CD4-positive, alpha-beta T cell (primary cell): ENCODE measurements around the gene CLOCK. TPM values are rescaled to one million over a fixed set of nuclear protein-coding genes. Genes with fewer than 3 reads are reported as not detected.

ENCODE experiments used
- ATAC-seq: fragments of 200-7000 bp; cut with Tn5 transposase; one replicate; pipeline ENCODE4 v1.10.0; 2022; ENCODE audit warnings: mild to moderate bottlenecking; ENCODE audit not compliant: poor library complexity
- CTCF ChIA-PET: fragments of 350-600 bp; sonication (Branson Sonifier 250); formaldehyde crosslinking; loops from one replicate; lab custom pipeline; 2021; ENCODE audit warnings: antibody characterized with exemption, inconsistent platforms; lab: Charles Lee
- POLR2A ChIA-PET: fragments of 350-600 bp; sonication (Branson Sonifier 250); formaldehyde crosslinking; loops from one replicate; lab custom pipeline; 2021; ENCODE audit warnings: antibody characterized with exemption, inconsistent platforms; lab: Charles Lee
- DNase-seq, 14 experiments: peaks; one replicate each; pipeline ENCODE4 v3.0.0-alpha.2; 2013 to 2020; ENCODE audit warnings: mixed read lengths in 2 of 14
- H3K27ac ChIP-seq, 2 donors: one replicate each; pipeline versions ENCODE4 v1.5.1 to v1.7.0; 2013; ENCODE audit warnings: low read length in 2 of 2, low read depth in 1 of 2, mild to moderate bottlenecking in 1 of 2
- H3K27me3 ChIP-seq, 2 experiments: 1 replicate in 1 of 2; 2 replicates in 1 of 2; pipeline versions ENCODE4 v1.6.1 to v1.7.0; 2013; ENCODE audit warnings: low read length in 2 of 2, control low read depth in 1 of 2, mild to moderate bottlenecking in 1 of 2, moderate library complexity in 1 of 2; ENCODE audit not compliant: insufficient read depth in 2 of 2, control insufficient read depth in 1 of 2
- H3K36me3 ChIP-seq: one replicate; pipeline ENCODE4 v1.6.1; 2013; ENCODE audit warnings: low read length, control low read depth; ENCODE audit not compliant: insufficient read depth
- H3K4me1 ChIP-seq: one replicate; pipeline ENCODE4 v1.6.1; 2013; ENCODE audit warnings: low read length, control low read depth; ENCODE audit not compliant: insufficient read depth
- H3K4me3 ChIP-seq: one replicate; pipeline ENCODE4 v1.5.1; 2013; ENCODE audit warnings: mild to moderate bottlenecking, low read length, moderate library complexity
- H3K9me3 ChIP-seq, 2 experiments: 1 replicate in 1 of 2; 2 replicates in 1 of 2; pipeline versions ENCODE4 v1.6.1 to v1.7.0; 2013; ENCODE audit warnings: low read length in 2 of 2, mild to moderate bottlenecking in 2 of 2, control low read depth in 1 of 2, moderate library complexity in 1 of 2; ENCODE audit not compliant: control insufficient read depth in 1 of 2, insufficient read depth in 1 of 2
- H3K27ac Mint-ChIP-seq: one replicate; pipeline ENCODE4 v1.8.0; 2020; ENCODE audit warnings: mixed read lengths
- H3K27me3 Mint-ChIP-seq: one replicate; pipeline ENCODE4 v1.8.0; 2021; ENCODE audit warnings: mixed read lengths
- H3K36me3 Mint-ChIP-seq: one replicate; pipeline ENCODE4 v1.8.0; 2021; ENCODE audit warnings: low read depth, mixed read lengths
- H3K4me1 Mint-ChIP-seq: one replicate; pipeline ENCODE4 v1.8.0; 2021; ENCODE audit warnings: low read depth, mixed read lengths
- H3K4me3 Mint-ChIP-seq: one replicate; pipeline ENCODE4 v1.8.0; 2020; ENCODE audit warnings: mild to moderate bottlenecking, mixed read lengths
- H3K9me3 Mint-ChIP-seq: one replicate; pipeline ENCODE4 v1.8.0; 2020; ENCODE audit warnings: mixed read lengths
- CTCF ChIP-seq: fragments of 200-600 bp; IDR thresholded peaks from one replicate; pipeline ENCODE4 v1.8.0; 2022; ENCODE audit warnings: antibody characterized with exemption, mild to moderate bottlenecking
- intact Hi-C, 2 experiments: fragments of 100-400 bp; cut with DNase I in 1 of 2; cut with micrococcal nuclease in 1 of 2; formaldehyde crosslinking; loops; one replicate each; pipeline versions ENCODE4 v1.15.1 to v1.9.0; 2023 to 2025; cut with DNase I, micrococcal nuclease
- total RNA-seq, 174 experiments: library from RNA in 2 of 174; stranded (reverse) in 2 of 174; gene quantifications; one replicate each; pipeline ENCODE4 v1.2.3 and lab custom pipeline; 2021 to 2026

The CLOCK gene
- total RNA-seq, 2 experiments from 2014 or later, result 4.9 to 5.6 TPM

DNA sequence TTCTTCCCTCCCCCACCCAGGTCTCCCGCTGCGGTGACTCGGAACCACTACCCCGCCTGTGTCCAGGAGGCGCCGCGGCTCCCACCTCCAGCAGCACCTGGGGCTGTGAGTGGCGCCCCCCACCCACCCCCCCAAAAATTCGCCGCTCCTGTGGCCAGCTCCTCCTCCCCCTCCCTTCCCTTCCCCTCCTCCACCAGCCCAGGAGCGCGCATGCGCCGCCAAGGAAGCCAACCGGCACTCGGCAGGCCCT lies 278 bp downstream of the CLOCK start:
- H3K36me3 Mint-ChIP-seq, result peaks cover 9% of the 10 kb centered on the region
- Histone ChIP-seq H3K27ac (peak overlapping the region in 1 of 2 donors; percentile 78), H3K4me3 (peak overlapping the region; percentile 96), H3K27me3 (no peaks in the 10 kb centered on the region), H3K36me3 (no peaks in the 10 kb centered on the region), H3K9me3 (no peaks in the 10 kb centered on the region), H3K4me1 (peaks cover 5% of the 10 kb centered on the region)
- TF ChIP-seq CTCF, result no peak
- peak overlapping the region; percentile 90 for H3K4me3 Mint-ChIP-seq
- POLR2A ChIA-PET, result interaction anchor here (0.7 to 3.7 kb wide), 16 partner anchors 8 to 1433 kb away, joined by 3 to 37 read pairs (median 5); partner anchors contain the start of genes AASDH, CEP135, EXOC1 and PAICS
- intact Hi-C loops, result loop anchor here (1.0 to 10.0 kb wide), 9 partner anchors 52 to 1436 kb away; partner anchors contain the start of genes EXOC1 (in 2 of the 2), TMEM165 (in 2 of the 2) and SRD5A3 (in 1 of the 2)
- H3K9me3 Mint-ChIP-seq, result no peaks in the 10 kb centered on the region
- H3K4me1 Mint-ChIP-seq, result peaks cover 44% of the 10 kb centered on the region
- H3K27me3 Mint-ChIP-seq, result no peaks in the 10 kb centered on the region
- DNase-seq (no peak), ATAC-seq (peak; percentile 68)
- peak overlapping the region; percentile 85 for H3K27ac Mint-ChIP-seq
- CTCF ChIA-PET, result interaction anchor here (1.1 to 2.8 kb wide), 4 partner anchors 8 to 402 kb away, joined by 3 to 9 read pairs (median 6); partner anchors contain the start of genes CEP135 and SRD5A3

DNA sequence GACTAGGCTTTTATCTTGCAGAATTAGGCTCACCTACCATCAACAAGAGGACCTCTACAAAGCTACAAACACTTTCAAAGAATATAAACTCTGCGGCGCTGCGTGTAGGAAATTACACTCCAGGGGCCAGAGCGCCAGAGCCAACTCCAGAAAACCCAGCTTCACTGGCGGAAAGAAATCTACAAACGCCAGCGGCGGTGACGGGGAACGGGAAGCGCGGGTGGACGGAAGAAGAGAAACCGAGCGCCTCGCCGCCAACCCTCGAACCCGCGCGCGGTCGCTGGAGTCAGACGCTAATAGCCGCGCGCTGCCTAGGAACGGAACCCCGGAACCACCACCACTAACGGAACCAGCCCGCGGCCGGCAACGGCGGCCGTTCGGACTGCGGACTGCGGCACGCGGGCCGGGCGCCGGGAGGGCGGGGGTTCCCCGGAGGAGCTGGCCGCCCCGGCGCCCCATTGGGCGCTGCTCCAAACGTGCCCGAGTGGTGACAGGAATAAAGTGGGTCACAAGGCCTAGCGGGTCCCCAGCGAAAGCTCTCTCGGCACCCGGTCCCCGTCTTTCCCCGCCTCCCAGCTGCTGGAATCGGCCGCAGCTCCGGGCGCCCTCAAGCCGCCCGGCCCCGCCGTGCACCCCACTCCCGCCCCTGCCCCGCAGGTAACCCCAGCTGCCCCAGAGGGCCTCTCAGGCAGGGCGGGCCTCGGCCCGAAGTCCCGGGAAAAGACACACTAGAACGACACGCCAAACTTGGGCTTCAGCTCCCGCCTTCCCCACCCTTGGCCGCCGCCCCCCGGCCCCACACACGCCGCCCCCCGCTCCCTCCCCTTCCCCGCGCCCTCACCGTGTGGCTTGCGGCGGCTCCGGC lies 836 bp downstream of the CLOCK start:
- Mint-ChIP-seq H3K9me3 (no peaks in the 10 kb centered on the region), H3K27me3 (no peaks in the 10 kb centered on the region), H3K4me1 (peaks cover 47% of the 10 kb centered on the region), H3K36me3 (peaks cover 9% of the 10 kb centered on the region), H3K27ac (peak overlapping the region; percentile 85), H3K4me3 (peak overlapping the region; percentile 93)
- intact Hi-C loops, result loop anchor here (1.0 to 10.0 kb wide), 9 partner anchors 51 to 1436 kb away; partner anchors contain the start of genes EXOC1 (in 2 of the 2), TMEM165 (in 2 of the 2) and SRD5A3 (in 1 of the 2)
- H3K4me3 ChIP-seq, result peak overlapping the region; percentile 96
- ChIA-PET CTCF (interaction anchor here (0.9 to 2.8 kb wide), 6 partner anchors 9 to 403 kb away, joined by 3 to 9 read pairs (median 4); partner anchors contain the start of genes CEP135 and SRD5A3), POLR2A (interaction anchor here (0.7 to 3.7 kb wide), 19 partner anchors 8 to 1434 kb away, joined by 3 to 37 read pairs (median 5); partner anchors contain the start of genes AASDH, CEP135, EXOC1 and PAICS)
- DNase-seq (peak in 13 of 14 experiments; percentile 33 to 85 (median 47)), ATAC-seq (peak; percentile 49)
- H3K27ac ChIP-seq, result peak overlapping the region; percentile 72 to 82
- peaks cover 5% of the 10 kb centered on the region for H3K4me1 ChIP-seq
- no peak for TF ChIP-seq CTCF
- no peaks in the 10 kb centered on the region for H3K9me3 ChIP-seq
- no peaks in the 10 kb centered on the region for H3K36me3 ChIP-seq
- no peaks in the 10 kb centered on the region for H3K27me3 ChIP-seq

GRCh38 chr4:55545151-55545550 lies 1.6 kb downstream of the CLOCK start:
- intact Hi-C loops, result loop anchor here (5.0 to 10.0 kb wide), 6 partner anchors 50 to 1437 kb away; partner anchors contain the start of gene EXOC1 (in 2 of the 2)
- POLR2A ChIA-PET, result interaction anchor here (0.6 to 3.7 kb wide), 16 partner anchors 10 to 1433 kb away, joined by 3 to 37 read pairs (median 5); partner anchors contain the start of genes AASDH, CEP135, EXOC1 and PAICS
- CTCF ChIA-PET, result interaction anchor here (0.9 to 2.8 kb wide), 4 partner anchors 10 to 404 kb away, joined by 3 to 9 read pairs (median 6); partner anchors contain the start of genes CEP135 and SRD5A3
- peak overlapping the region; percentile 93 for H3K4me3 Mint-ChIP-seq
- peak overlapping the region; percentile 85 for H3K27ac Mint-ChIP-seq
- DNase-seq (peak in 2 of 14 experiments; percentile 3 to 12), ATAC-seq (no peak)
- Histone ChIP-seq H3K4me1 (peaks cover 9% of the 10 kb centered on the region), H3K27me3 (no peaks in the 10 kb centered on the region), H3K36me3 (no peaks in the 10 kb centered on the region), H3K4me3 (peak overlapping the region; percentile 96), H3K27ac (peak overlapping the region in 1 of 2 donors; percentile 82), H3K9me3 (no peaks in the 10 kb centered on the region)
- no peaks in the 10 kb centered on the region for H3K27me3 Mint-ChIP-seq
- no peak for TF ChIP-seq CTCF
- no peaks in the 10 kb centered on the region for H3K9me3 Mint-ChIP-seq
- H3K36me3 Mint-ChIP-seq, result peaks cover 9% of the 10 kb centered on the region
- peaks cover 52% of the 10 kb centered on the region for H3K4me1 Mint-ChIP-seq
